H1 (cell line): ENCODE results near the gene UBE4A. TPM values are rescaled to one million over a fixed set of nuclear protein-coding genes. Genes with fewer than 3 reads are reported as not detected.

ENCODE experiments used
- CTCF ChIA-PET: fragments of 300-600 bp; sonication (Branson Sonifier 250); formaldehyde crosslinking; loops from one replicate; lab custom pipeline; 2021; ENCODE audit not compliant: partially characterized antibody; lab: Charles Lee
- POLR2A ChIA-PET: fragments of 300-600 bp; sonication (Branson Sonifier 250); formaldehyde crosslinking; loops from one replicate; lab custom pipeline; 2021; ENCODE audit warnings: inconsistent platforms; ENCODE audit not compliant: partially characterized antibody; lab: Charles Lee
- DNase-seq, 2 experiments: peaks; one replicate each; pipeline versions ENCODE4 v3.0.0 to v3.0.0-alpha.2; 2010 to 2022; ENCODE audit warnings: low spot score in 2 of 2, low read depth in 1 of 2, mixed read lengths in 1 of 2
- FAIRE-seq: peaks from 2 replicates; lab custom pipeline; 2011; peaks lifted over from hg19 to GRCh38; lab: Jason Lieb, UNC
- H2AFZ ChIP-seq: 2 replicates; pipeline ENCODE4 v1.8.1; 2012; ENCODE audit warnings: low read length, inconsistent platforms
- H2AK5ac ChIP-seq: 2 replicates; pipeline ENCODE4 v1.6.1; 2013; ENCODE audit warnings: low read depth, low read length
- H2BK120ac ChIP-seq: replicated peaks from 2 replicates; pipeline ENCODE3; 2013; ENCODE audit warnings: low read depth, low read length, inconsistent platforms
- H2BK12ac ChIP-seq: 2 replicates; pipeline ENCODE4 v1.6.1; 2013; ENCODE audit warnings: low read depth, low read length
- H2BK15ac ChIP-seq: 2 replicates; pipeline ENCODE4 v1.6.1; 2013; ENCODE audit warnings: low read length
- H2BK20ac ChIP-seq: 2 replicates; pipeline ENCODE4 v1.6.1; 2013; ENCODE audit warnings: low read length
- H2BK5ac ChIP-seq: 2 replicates; pipeline ENCODE4 v1.6.1; 2013; ENCODE audit warnings: low read depth, low read length
- H3K14ac ChIP-seq: 2 replicates; pipeline ENCODE4 v1.6.1; 2013; ENCODE audit warnings: inconsistent platforms; ENCODE audit not compliant: insufficient read length
- H3K18ac ChIP-seq: 2 replicates; pipeline ENCODE4 v1.6.1; 2013; ENCODE audit warnings: low read length; ENCODE audit errors: extremely low read depth
- H3K23ac ChIP-seq: 2 replicates; pipeline ENCODE4 v1.6.1; 2013; ENCODE audit warnings: inconsistent platforms; ENCODE audit not compliant: insufficient read length
- H3K23me2 ChIP-seq: 2 replicates; pipeline ENCODE4 v1.6.1; 2013; ENCODE audit warnings: low read depth, low read length
- H3K27ac ChIP-seq: 2 replicates; pipeline ENCODE4 v1.6.1; 2011; ENCODE audit warnings: low read depth, low read length, inconsistent platforms
- H3K27me3 ChIP-seq, 4 experiments: replicated peaks in 1 of 4; 1 replicate in 1 of 4; 2 replicates in 3 of 4; pipeline versions ENCODE4 v1.6.1 to v1.8.1; 2011 to 2013; ENCODE audit warnings: low read length in 3 of 4, mild to moderate bottlenecking in 3 of 4, inconsistent platforms in 2 of 4, mixed read lengths in 2 of 4, moderate library complexity in 1 of 4; ENCODE audit not compliant: control insufficient read depth in 3 of 4, insufficient read depth in 3 of 4; ENCODE audit errors: extremely low read depth in 1 of 4
- H3K36me3 ChIP-seq, 4 experiments: 2 replicates each; pipeline versions ENCODE4 v1.6.1 to v1.8.1; 2011 to 2013; ENCODE audit warnings: mild to moderate bottlenecking in 4 of 4, low read length in 3 of 4, moderate library complexity in 2 of 4, control low read depth in 1 of 4, inconsistent platforms in 1 of 4; ENCODE audit not compliant: insufficient read depth in 4 of 4, control insufficient read depth in 2 of 4
- H3K4ac ChIP-seq: replicated peaks from 2 replicates; pipeline ENCODE3; 2013; ENCODE audit warnings: low read length, low read depth, mixed read lengths, inconsistent platforms; ENCODE audit not compliant: insufficient read length
- H3K4me1 ChIP-seq, 4 experiments: replicated peaks in 1 of 4; 1 replicate in 1 of 4; 2 replicates in 3 of 4; pipeline versions ENCODE4 v1.6.1 to v1.8.1; 2011 to 2013; ENCODE audit warnings: low read length in 3 of 4, inconsistent platforms in 2 of 4, mixed read lengths in 1 of 4; ENCODE audit not compliant: insufficient read depth in 4 of 4, control insufficient read depth in 3 of 4
- H3K4me2 ChIP-seq, 2 experiments: 2 replicates each; pipeline versions ENCODE4 v1.6.1 to v1.8.1; 2011 to 2013; ENCODE audit warnings: low read depth in 2 of 2, low read length in 2 of 2, control low read depth in 1 of 2, inconsistent platforms in 1 of 2, mild to moderate bottlenecking in 1 of 2; ENCODE audit not compliant: insufficient read depth in 1 of 2
- H3K4me3 ChIP-seq, 4 experiments: fragments of 200-600, 300-600 bp in 1 of 4; sonication (generic), shearing (Covaris generic), sonication (Bioruptor Twin) in 1 of 4; 2 replicates each; pipeline versions ENCODE4 v1.5.1 to v1.8.1; 2011 to 2016; ENCODE audit warnings: low read length in 4 of 4, low read depth in 3 of 4, control low read depth in 2 of 4, inconsistent platforms in 2 of 4, mild to moderate bottlenecking in 2 of 4, mixed read lengths in 1 of 4, moderate library complexity in 1 of 4; ENCODE audit not compliant: insufficient read depth in 2 of 4; ENCODE audit errors: extremely low read depth in 1 of 4
- H3K56ac ChIP-seq: replicated peaks from 2 replicates; pipeline ENCODE3; 2013; ENCODE audit warnings: low read depth, mild to moderate bottlenecking, mixed read lengths, low read length, inconsistent platforms; ENCODE audit not compliant: insufficient read length
- H3K79me1 ChIP-seq: 2 replicates; pipeline ENCODE4 v1.6.1; 2013; ENCODE audit warnings: low read depth, low read length, control low read depth
- H3K79me2 ChIP-seq, 2 experiments: 2 replicates each; pipeline versions ENCODE4 v1.6.1 to v1.8.1; 2012 to 2013; ENCODE audit warnings: low read length in 2 of 2, mild to moderate bottlenecking in 2 of 2, inconsistent platforms in 1 of 2; ENCODE audit not compliant: insufficient read depth in 2 of 2, control insufficient read depth in 1 of 2
- H3K9ac ChIP-seq, 4 experiments: replicated peaks in 1 of 4; 1 replicate in 1 of 4; 2 replicates in 3 of 4; pipeline versions ENCODE4 v1.6.1 to v1.8.1; 2011 to 2013; ENCODE audit warnings: low read depth in 3 of 4, low read length in 3 of 4, control low read depth in 2 of 4, mild to moderate bottlenecking in 2 of 4, moderate library complexity in 2 of 4, inconsistent platforms in 1 of 4; ENCODE audit errors: extremely low read depth in 1 of 4
- H3K9me3 ChIP-seq, 2 experiments: 2 replicates each; pipeline versions ENCODE4 v1.6.1 to v1.8.1; 2012 to 2013; ENCODE audit warnings: mild to moderate bottlenecking in 2 of 2, moderate library complexity in 2 of 2, control low read depth in 1 of 2, inconsistent platforms in 1 of 2, low read depth in 1 of 2, low read length in 1 of 2, mixed read lengths in 1 of 2; ENCODE audit not compliant: insufficient read depth in 2 of 2
- H4K20me1 ChIP-seq, 2 experiments: replicated peaks in 1 of 2; 2 replicates each; pipeline versions ENCODE3 to v1.8.1; 2011 to 2013; ENCODE audit warnings: inconsistent platforms in 2 of 2, low read length in 2 of 2, mild to moderate bottlenecking in 1 of 2; ENCODE audit not compliant: insufficient read depth in 2 of 2, control insufficient read depth in 1 of 2
- H4K5ac ChIP-seq: 2 replicates; pipeline ENCODE4 v1.6.1; 2013; ENCODE audit warnings: low read length, low read depth, mixed read lengths, inconsistent platforms; ENCODE audit not compliant: insufficient read length
- H4K8ac ChIP-seq: 2 replicates; pipeline ENCODE4 v1.8.0; 2013; ENCODE audit warnings: mild to moderate bottlenecking, moderate library complexity, low read length, inconsistent platforms; ENCODE audit not compliant: insufficient read depth; ENCODE audit errors: extremely low read depth
- H4K91ac ChIP-seq: replicated peaks from 2 replicates; pipeline ENCODE3; 2013; ENCODE audit warnings: low read length, mixed read lengths, inconsistent platforms; ENCODE audit not compliant: insufficient read length
- ATF3 ChIP-seq: IDR thresholded peaks from 2 replicates; pipeline ENCODE4 v1.6.1; 2011; ENCODE audit warnings: low read depth, mild to moderate bottlenecking, low read length; ENCODE audit not compliant: insufficient read depth
- EP300 ChIP-seq, 2 experiments: IDR thresholded peaks; 1 replicate in 1 of 2; 2 replicates in 1 of 2; pipeline ENCODE4 v1.6.1; 2011 to 2012; ENCODE audit warnings: low read depth in 2 of 2, low read length in 2 of 2, mild to moderate bottlenecking in 2 of 2, borderline replicate concordance in 1 of 2, inconsistent platforms in 1 of 2, moderate library complexity in 1 of 2
- JUND ChIP-seq: IDR thresholded peaks from 2 replicates; pipeline ENCODE4 v1.6.1; 2011; ENCODE audit warnings: mild to moderate bottlenecking, improper control_type of control experiment, low read length
- MAX ChIP-seq: IDR thresholded peaks from 2 replicates; pipeline ENCODE4 v1.6.1; 2012; ENCODE audit warnings: inconsistent platforms
- RAD21 ChIP-seq, 2 experiments: IDR thresholded peaks in 1 of 2; conservative IDR thresholded peaks in 1 of 2; 2 replicates each; pipeline ENCODE4 v1.6.1; 2011; ENCODE audit warnings: low read depth in 2 of 2, low read length in 2 of 2, improper control_type of control experiment in 1 of 2, inconsistent platforms in 1 of 2, mild to moderate bottlenecking in 1 of 2, moderate library complexity in 1 of 2
- RBBP5 ChIP-seq: IDR thresholded peaks from 2 replicates; pipeline ENCODE4 v1.7.1; 2012; ENCODE audit warnings: low read depth, mild to moderate bottlenecking, inconsistent platforms, low read length, moderate library complexity, borderline replicate concordance
- SIX5 ChIP-seq: IDR thresholded peaks from 2 replicates; pipeline ENCODE4 v1.6.1; 2011; ENCODE audit warnings: mild to moderate bottlenecking, low read depth, low read length
- SP4 ChIP-seq: IDR thresholded peaks from 2 replicates; pipeline ENCODE4 v1.6.1; 2012; ENCODE audit warnings: low read length, inconsistent platforms
- SUZ12 ChIP-seq: fragments of 200-600 bp; sonication (generic); IDR thresholded peaks from 2 replicates; pipeline ENCODE4 v1.6.1; 2012; ENCODE audit warnings: mild to moderate bottlenecking, inconsistent platforms, low read length, moderate library complexity, mixed read lengths
- TAF1 ChIP-seq: IDR thresholded peaks from 2 replicates; pipeline ENCODE4 v1.6.1; 2011; ENCODE audit warnings: mild to moderate bottlenecking, low read depth, low read length
- ZNF274 ChIP-seq: IDR thresholded peaks from 2 replicates; pipeline ENCODE4 v1.7.0; 2012; ENCODE audit warnings: low read length, borderline replicate concordance; ENCODE audit errors: extremely low read depth
- WGBS, 2 experiments: shearing (Covaris generic) in 1 of 2; methylation state at CpG; one replicate each; pipeline versions ENCODE4 v1.1.6 to v1.1.7; 2013 to 2015; ENCODE audit warnings: low lambda C conversion rate in 2 of 2, mixed read lengths in 2 of 2, inconsistent platforms in 1 of 2, low coverage in 1 of 2, missing lambda C conversion rate in 1 of 2; ENCODE audit not compliant: insufficient replicate concordance in 2 of 2, insufficient coverage in 1 of 2, insufficient read length in 1 of 2; ENCODE audit errors: extremely low coverage in 1 of 2, missing lambda C conversion rate in 1 of 2; 5-methylcytosine and 5-hydroxymethylcytosine counted together
- polyA plus RNA-seq, 7 experiments: library from polyadenylated mRNA; depleted of rRNA in 3 of 7; stranded (reverse) in 5 of 7; unstranded in 2 of 7; fragments of >200 nt in 5 of 7; fragments of 200-250 nt in 2 of 7; gene quantifications; 1 replicate in 5 of 7; 2 replicates in 1 of 7; 4 replicates in 1 of 7; pipeline versions ENCODE4 v1.2.1 to v1.2.3, GENCODE V29; 2011 to 2013; ENCODE audit warnings: missing spikeins in 2 of 7, mixed read lengths in 2 of 7
- total RNA-seq: library from RNA; stranded (reverse); fragmentation: NEBNext Ultra II Directional; extraction: Animal tissue kit (Norgen Biotek cat#: 25700); gene quantifications from 2 replicates; pipeline ENCODE4 v1.2.1, GENCODE V29; 2021

Gene UBE4A
- total and polyA plus RNA-seq, 2 of the 8 experiments (the other 6 are each of a cell fraction or from before 2014, with no cell fraction given) = 11.3 to 34.5 TPM

- 88% methylated on average over 3 of the region's 3 CpGs; no CpG with 5 or more reads in 1 of the 2 experiments for WGBS, 2 experiments
- no peak overlapping the region for H3K4ac ChIP-seq
- H2AFZ ChIP-seq = no peak overlapping the region
- H2BK15ac ChIP-seq = no peak overlapping the region
- peaks cover 0 to 6% (median 0%) of the 10 kb centered on the region in 4 experiments; a peak in 2 of 7 replicates for H3K4me1 ChIP-seq
- no peak overlapping the region for H3K56ac ChIP-seq
- no peak overlapping the region for H2BK5ac ChIP-seq
- H3K4me2 ChIP-seq = no peak overlapping the region
- no peaks in the 10 kb centered on the region for H3K27me3 ChIP-seq
- no peak overlapping the region for H2BK20ac ChIP-seq
- H3K79me2 ChIP-seq = peaks cover 9 to 25% of the 10 kb centered on the region in 2 experiments; a peak in 3 of 4 replicates
- no peak overlapping the region for H4K91ac ChIP-seq
- POLR2A ChIA-PET = interaction anchor here (0.6 to 1.9 kb wide), 3 partner anchors 9 to 126 kb away, joined by 3 to 9 read pairs (median 4); partner anchors contain the start of gene KMT2A
- H3K23ac ChIP-seq = no peak overlapping the region
- no peak overlapping the region for H2BK120ac ChIP-seq
- H3K4me3 ChIP-seq = no peak overlapping the region
- H3K14ac ChIP-seq = no peak overlapping the region
- H4K5ac ChIP-seq = no peak overlapping the region
- no peak overlapping the region for H3K27ac ChIP-seq
- peaks cover 1 to 7% of the 10 kb centered on the region in 2 experiments for H4K20me1 ChIP-seq
- H3K9ac ChIP-seq = no peak overlapping the region
- no peak overlapping the region for H3K18ac ChIP-seq
- no peak overlapping the region for H4K8ac ChIP-seq
- peaks cover 0 to 22% (median 2%) of the 10 kb centered on the region in 4 experiments; a peak in 4 of 8 replicates for H3K36me3 ChIP-seq
- TF ChIP-seq RBBP5 (no peak), EP300 (IDR thresholded peaks at IDR 0.05; ENCODE audit: borderline replicate concordance in 1 of 2, low read depth in 2 of 2, low read length in 2 of 2) (no peak), JUND (no peak), SUZ12 (no peak), SP4 (no peak), ATF3 (no peak), TAF1 (no peak), RAD21 (IDR thresholded peaks at IDR 0.05 in 1 of 2, conservative IDR thresholded peaks at IDR 0.05 in 1 of 2; ENCODE audit: low read depth in 2 of 2, low read length in 2 of 2) (no peak), ZNF274 (no peak), SIX5 (no peak), MAX (no peak)
- TF ChIP-seq, all 59 proteins: peak for 0
- no peak overlapping the region for H2AK5ac ChIP-seq
- CTCF ChIA-PET = interaction anchor here (0.6 to 1.9 kb wide), 4 partner anchors 12 to 559 kb away, joined by 3 to 4 read pairs (median 4); no protein-coding TSS in a partner anchor
- FAIRE-seq = no peak
- H2BK12ac ChIP-seq = no peak overlapping the region
- H3K79me1 ChIP-seq = no peaks in the 10 kb centered on the region
- H3K23me2 ChIP-seq = peaks cover 3% of the 10 kb centered on the region
- H3K9me3 ChIP-seq = no peaks in the 10 kb centered on the region
- DNase-seq = no peak
Measured at GRCh38 chr11:118398791-118399559, 39.6 kb downstream of the UBE4A start.
